ENCODE results near the gene CRY2.

Gene CRY2

GRCh38 chr11:45907911-45908370 is 60.7 kb downstream of the CRY2 start (continued):
- TF ChIP-seq TSHZ2 (CRISPR knock-in tag; IDR thresholded peaks at IDR 0.05) (no peak), GLIS3 (CRISPR knock-in tag; IDR thresholded peaks at IDR 0.05) (no peak), ISL1 (CRISPR knock-in tag; IDR thresholded peaks at IDR 0.05) (no peak), BACH2 (CRISPR knock-in tag; IDR thresholded peaks at IDR 0.05; ENCODE audit: borderline replicate concordance) (no peak), ZNF8 (CRISPR knock-in tag; IDR thresholded peaks at IDR 0.05) (no peak), TCF4 (CRISPR knock-in tag; IDR thresholded peaks at IDR 0.05; ENCODE audit: borderline replicate concordance) (no peak), ZFP30 (CRISPR knock-in tag; IDR thresholded peaks at IDR 0.05) (no peak), CSDC2 (CRISPR knock-in tag; IDR thresholded peaks at IDR 0.05) (no peak)

- no peak for ATAC-seq
- TF ChIP-seq POU6F1 (CRISPR knock-in tag; IDR thresholded peaks at IDR 0.05; ENCODE audit: borderline replicate concordance, low read depth), result no peak
- TF ChIP-seq ESRRG (CRISPR knock-in tag; IDR thresholded peaks at IDR 0.05), result no peak
- TF ChIP-seq TCF4 (CRISPR knock-in tag; IDR thresholded peaks at IDR 0.05; ENCODE audit: borderline replicate concordance), result no peak
- TF ChIP-seq PPARA (CRISPR knock-in tag; IDR thresholded peaks at IDR 0.05; ENCODE audit: borderline replicate concordance), result no peak
- TF ChIP-seq ZFP30 (CRISPR knock-in tag; IDR thresholded peaks at IDR 0.05), result no peak
- TF ChIP-seq BACH2 (CRISPR knock-in tag; IDR thresholded peaks at IDR 0.05; ENCODE audit: borderline replicate concordance), result no peak
- TF ChIP-seq ZFP3 (CRISPR knock-in tag; IDR thresholded peaks at IDR 0.05), result no peak
- TF ChIP-seq CREB5 (CRISPR knock-in tag; IDR thresholded peaks at IDR 0.05; ENCODE audit: low read depth), result no peak
Observed at GRCh38 chr11:45909594-45910475, 62.6 kb downstream of the CRY2 start.

- no peak for ATAC-seq
- no peak for TF ChIP-seq ARNTL (CRISPR knock-in tag; IDR thresholded peaks at IDR 0.05; ENCODE audit: borderline replicate concordance, low read depth)
- no peak for TF ChIP-seq ZNF565 (CRISPR knock-in tag; conservative IDR thresholded peaks at IDR 0.05; ENCODE audit: low read depth)
- TF ChIP-seq PPARA (CRISPR knock-in tag; IDR thresholded peaks at IDR 0.05; ENCODE audit: borderline replicate concordance), result no peak
- TF ChIP-seq CSDC2 (CRISPR knock-in tag; IDR thresholded peaks at IDR 0.05), result no peak
Observed at GRCh38 chr11:45910623-45911022, 63.3 kb downstream of the CRY2 start.

- ATAC-seq, result no peak
- no peak for TF ChIP-seq GLIS3 (CRISPR knock-in tag; IDR thresholded peaks at IDR 0.05)
Observed at GRCh38 chr11:45913514-45913913, 66.2 kb downstream of the CRY2 start.

GRCh38 chr11:45913942-45914635 is 66.8 kb downstream of the CRY2 start:
- no peak for ATAC-seq
- TF ChIP-seq ISL1 (CRISPR knock-in tag; IDR thresholded peaks at IDR 0.05) (no peak), ZNF8 (CRISPR knock-in tag; IDR thresholded peaks at IDR 0.05) (no peak), TCF4 (CRISPR knock-in tag; IDR thresholded peaks at IDR 0.05; ENCODE audit: borderline replicate concordance) (no peak), ZFP30 (CRISPR knock-in tag; IDR thresholded peaks at IDR 0.05) (no peak), ESRRG (CRISPR knock-in tag; IDR thresholded peaks at IDR 0.05) (no peak), OSR1 (CRISPR knock-in tag; IDR thresholded peaks at IDR 0.05) (no peak), POU6F1 (CRISPR knock-in tag; IDR thresholded peaks at IDR 0.05; ENCODE audit: borderline replicate concordance, low read depth) (no peak), PPARA (CRISPR knock-in tag; IDR thresholded peaks at IDR 0.05; ENCODE audit: borderline replicate concordance) (no peak), TOX (CRISPR knock-in tag; IDR thresholded peaks at IDR 0.05; ENCODE audit: borderline replicate concordance) (no peak), SNAI2 (CRISPR knock-in tag; IDR thresholded peaks at IDR 0.05) (no peak), ZC3H10 (CRISPR knock-in tag; IDR thresholded peaks at IDR 0.05) (no peak), ZNF70 (CRISPR knock-in tag; IDR thresholded peaks at IDR 0.05) (no peak), CREB5 (CRISPR knock-in tag; IDR thresholded peaks at IDR 0.05; ENCODE audit: low read depth) (no peak)

Data from SK-N-SH treated with all-trans-retinoic acid at 6 μM for 48 hours (cell line).